SHP77 treated with DMSO at 0.1 percent for 48 hours (cell line): ENCODE results near the gene PSMB10.

Experiments used
- DNase-seq: peaks from one replicate; lab custom pipeline; 2025; lab: John Stamatoyannopoulos, UW

The PSMB10 gene

GRCh38 chr16:67963662-67964321, 27.1 kb upstream of the PSMB10 start:
- DNase-seq, result no peak

GRCh38 chr16:67963292-67963661, 26.6 kb upstream of the PSMB10 start:
- no peak for DNase-seq

GRCh38 chr16:67962135-67962534, 25.5 kb upstream of the PSMB10 start:
- DNase-seq, result no peak

GRCh38 chr16:67961551-67961957, 24.9 kb upstream of the PSMB10 start:
- peak; percentile 86 for DNase-seq

- no peak for DNase-seq
Observed at GRCh38 chr16:67959536-67960329, 23.1 kb upstream of the PSMB10 start.

GRCh38 chr16:67957622-67958021, 21.0 kb upstream of the PSMB10 start:
- DNase-seq, result no peak

GRCh38 chr16:67954421-67955196, 18.0 kb upstream of the PSMB10 start:
- DNase-seq, result no peak

GRCh38 chr16:67953641-67954375, 17.2 kb upstream of the PSMB10 start:
- DNase-seq, result no peak

- DNase-seq, result no peak
Observed at GRCh38 chr16:67951485-67951884, 14.8 kb upstream of the PSMB10 start.

GRCh38 chr16:67950335-67950843, 13.7 kb upstream of the PSMB10 start:
- no peak for DNase-seq

- no peak for DNase-seq
Observed at GRCh38 chr16:67949645-67950044, 13.0 kb upstream of the PSMB10 start.

- DNase-seq, result no peak
Observed at GRCh38 chr16:67948015-67948414, 11.4 kb upstream of the PSMB10 start.

GRCh38 chr16:67946966-67947558, 10.4 kb upstream of the PSMB10 start:
- DNase-seq, result no peak

GRCh38 chr16:67946128-67946569, 9.5 kb upstream of the PSMB10 start:
- no peak for DNase-seq

- no peak for DNase-seq
Observed at GRCh38 chr16:67945392-67945933, 8.8 kb upstream of the PSMB10 start.

GRCh38 chr16:67944690-67945391, 8.2 kb upstream of the PSMB10 start:
- no peak for DNase-seq

- no peak for DNase-seq
Observed at GRCh38 chr16:67943619-67944504, 7.2 kb upstream of the PSMB10 start, which contains the start of gene LCAT. TSS of gene LCAT (minus strand) at chr16:67944120. CDS start at chr16:67944101, 19 bp downstream.

- no peak for DNase-seq
Observed at GRCh38 chr16:67943256-67943618, 6.6 kb upstream of the PSMB10 start.

GRCh38 chr16:67942510-67943255, 6.0 kb upstream of the PSMB10 start:
- no peak for DNase-seq
